AG04450 (cell line): Measurements from ENCODE around the gene MIAT. TPM values are rescaled to one million over a fixed set of nuclear protein-coding genes. Genes with fewer than 3 reads are reported as not detected.
A peak's percentile ranks its signal among the peaks of the same experiment; 100 is the strongest.

Experiments used
- CTCF ChIA-PET: fragments of 300-600, 350-600 bp; formaldehyde crosslinking; extraction: SDS; loops from one replicate; lab custom pipeline; 2022; ENCODE audit warnings: antibody characterized with exemption, inconsistent platforms; lab: Charles Lee
- POLR2A ChIA-PET: fragments of 350-600 bp; formaldehyde crosslinking; extraction: SDS; loops from one replicate; lab custom pipeline; 2021; ENCODE audit warnings: antibody characterized with exemption, inconsistent platforms; lab: Yijun Ruan, JAX
- DNase-seq: peaks from one replicate; pipeline ENCODE4 v3.0.0-alpha.2; 2011; ENCODE audit warnings: low read depth, low spot score
- H3K27ac ChIP-seq: one replicate; pipeline ENCODE4 v1.5.1; 2012; ENCODE audit warnings: low read depth, low read length, control low read depth
- H3K27me3 ChIP-seq: one replicate; pipeline ENCODE4 v1.6.0; 2012; ENCODE audit warnings: low read length; ENCODE audit not compliant: control insufficient read depth, insufficient read depth
- H3K4me3 ChIP-seq: 2 replicates; pipeline ENCODE4 v1.5.1; 2011; ENCODE audit warnings: mild to moderate bottlenecking, low read depth, low read length, control low read depth
- H3K9me3 ChIP-seq: 2 replicates; pipeline ENCODE4 v1.5.1; 2012; ENCODE audit warnings: low read length; ENCODE audit not compliant: control insufficient read depth, insufficient read depth
- CTCF ChIP-seq: IDR thresholded peaks from 2 replicates; pipeline ENCODE4 v1.5.1; 2011; ENCODE audit warnings: low read depth, low read length, control low read depth, inconsistent platforms
- polyA plus RNA-seq: library from polyadenylated mRNA; depleted of rRNA; stranded (reverse); fragments of >200 nt; gene quantifications from 2 replicates; pipeline ENCODE4 v1.2.3, GENCODE V29; 2011

The MIAT gene
- polyA plus RNA-seq, 1 experiment: 7.8 TPM

- ChIA-PET POLR2A (no interaction called here), CTCF (interaction anchor here (1.0 to 2.8 kb wide), 3 partner anchors 10 to 210 kb away, joined by 3 to 11 read pairs (median 6); no protein-coding TSS in a partner anchor)
- peak overlapping the region; percentile 100 for H3K27ac ChIP-seq
- peaks cover 3% of the 10 kb centered on the region; the same call in 1 of the 2 replicates for H3K9me3 ChIP-seq
- H3K27me3 ChIP-seq: no peaks in the 10 kb centered on the region
- TF ChIP-seq CTCF: no peak
- DNase-seq: no peak
- H3K4me3 ChIP-seq: no peak overlapping the region
Measured at GRCh38 chr22:26671317-26672059, 14.1 kb downstream of the MIAT start.

GRCh38 chr22:26672060-26672471, 14.7 kb downstream of the MIAT start:
- Histone ChIP-seq H3K27me3 (no peaks in the 10 kb centered on the region), H3K9me3 (peaks cover 3% of the 10 kb centered on the region; the same call in 1 of the 2 replicates), H3K4me3 (peak overlapping the region; percentile 95), H3K27ac (peak overlapping the region; percentile 100)
- ChIA-PET CTCF (interaction anchor here (0.7 to 2.8 kb wide), 8 partner anchors 9 to 742 kb away, joined by 3 to 11 read pairs (median 4); no protein-coding TSS in a partner anchor), POLR2A (no interaction called here)
- DNase-seq: no peak
- no peak for TF ChIP-seq CTCF

GRCh38 chr22:26672590-26673468, 15.4 kb downstream of the MIAT start:
- peak overlapping the region; percentile 100 for H3K27ac ChIP-seq
- H3K9me3 ChIP-seq: peaks cover 3% of the 10 kb centered on the region; the same call in 1 of the 2 replicates
- peak overlapping the region; percentile 95 for H3K4me3 ChIP-seq
- H3K27me3 ChIP-seq: no peaks in the 10 kb centered on the region
- CTCF ChIA-PET: interaction anchor here (0.5 to 3.1 kb wide), 18 partner anchors 8 to 1307 kb away, joined by 3 to 15 read pairs (median 4); no protein-coding TSS in a partner anchor
- POLR2A ChIA-PET: interaction anchor here (0.6 to 1.5 kb wide), 3 partner anchors 14 to 38 kb away, joined by 3 to 4 read pairs (median 4); no protein-coding TSS in a partner anchor
- peak; percentile 88 for DNase-seq
- peak; percentile 65 for TF ChIP-seq CTCF

GRCh38 chr22:26673486-26673885, 16.1 kb downstream of the MIAT start:
- DNase-seq: no peak
- no peaks in the 10 kb centered on the region for H3K27me3 ChIP-seq
- ChIA-PET CTCF (interaction anchor here (0.6 to 3.1 kb wide), 14 partner anchors 8 to 1307 kb away, joined by 3 to 15 read pairs (median 5); no protein-coding TSS in a partner anchor), POLR2A (interaction anchor here (1.0 to 1.5 kb wide), 2 partner anchors 36 to 38 kb away, joined by 4 read pairs; no protein-coding TSS in a partner anchor)
- peak overlapping the region; percentile 100 for H3K27ac ChIP-seq
- no peak for TF ChIP-seq CTCF
- peaks cover 3% of the 10 kb centered on the region; the same call in 1 of the 2 replicates for H3K9me3 ChIP-seq
- peak overlapping the region; percentile 95 for H3K4me3 ChIP-seq
